GM23338 (cell line): Measurements from ENCODE around the gene GRIK5.

Source experiments
- CTCF ChIP-seq, 2 experiments: fragments of 200-600 bp in 1 of 2; sonication (generic) in 1 of 2; conservative IDR thresholded peaks; 2 replicates each; pipeline versions ENCODE4 v1.5.1 to v1.6.1; 2016 to 2017; ENCODE audit warnings: antibody characterized with exemption in 2 of 2, low read depth in 2 of 2, mild to moderate bottlenecking in 2 of 2, moderate library complexity in 1 of 2
- EZH2 ChIP-seq: fragments of 200-600 bp; sonication (generic); IDR thresholded peaks from one replicate; pipeline ENCODE4 v1.8.0; 2017; ENCODE audit warnings: antibody characterized with exemption, mild to moderate bottlenecking, low read depth; ENCODE audit not compliant: unreplicated experiment

GRCh38 chr19:41999878-42000208 is 70.2 kb downstream of the GRIK5 start:
- TF ChIP-seq CTCF (conservative IDR thresholded peaks at IDR 0.05; ENCODE audit: low read depth in 2 of 2) (no peak), EZH2 (no peak)
